GM18858 (cell line): ENCODE data around the gene GSDME.

Source experiments
- ATAC-seq: cut with Tn5 transposase; IDR thresholded peaks from one replicate; pipeline ENCODE4 v1.9.1; 2021; ENCODE audit not compliant: unreplicated experiment

The GSDME gene

DNA sequence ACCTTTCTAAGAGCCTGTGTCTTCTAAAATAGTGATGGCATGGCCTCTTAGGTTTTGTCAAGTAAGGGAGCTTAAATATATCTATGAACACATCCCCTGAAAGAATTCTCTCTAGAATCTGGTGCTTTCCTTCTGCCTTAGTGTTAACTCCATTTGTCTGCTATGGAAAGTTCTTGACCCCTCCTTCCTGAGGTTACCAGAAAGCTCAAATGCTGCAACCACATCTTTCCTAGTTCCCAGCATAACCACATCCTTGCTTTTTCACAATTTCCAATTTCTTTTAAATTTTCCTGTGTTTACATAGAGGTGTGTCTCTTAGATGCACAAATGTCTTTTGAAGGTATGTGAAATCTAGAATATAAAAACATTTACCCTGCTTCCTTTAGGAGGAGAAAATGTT is 16.4 kb upstream of the GSDME start:
- no peak for ATAC-seq

DNA sequence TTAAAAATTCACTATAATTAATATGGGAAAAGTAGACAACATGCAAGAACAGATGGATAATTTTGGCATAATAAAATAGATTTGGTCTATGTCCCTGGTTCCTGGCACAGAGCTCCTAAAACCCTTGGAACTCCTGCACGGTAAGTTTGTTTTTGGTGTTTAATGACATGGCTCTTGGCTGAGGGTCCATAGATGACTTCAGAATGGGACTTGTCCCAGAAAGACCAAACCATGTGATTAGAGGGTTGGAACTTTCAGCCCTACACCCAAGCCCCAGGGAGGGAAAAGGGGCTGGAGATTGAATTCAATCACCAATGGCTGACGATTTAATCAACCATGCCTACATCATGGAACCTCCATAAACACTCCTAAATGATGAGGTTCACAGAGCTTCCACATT is 12.6 kb upstream of the GSDME start:
- ATAC-seq, result no peak

GRCh38 chr7:24769014-24769830 is 12.0 kb upstream of the GSDME start:
- no peak for ATAC-seq

- no peak for ATAC-seq
Measured at GRCh38 chr7:24767878-24768569, 10.8 kb upstream of the GSDME start.

- ATAC-seq, result no peak
Measured at GRCh38 chr7:24764972-24765744, 7.9 kb upstream of the GSDME start.

GRCh38 chr7:24764011-24764410 is 6.7 kb upstream of the GSDME start:
- ATAC-seq, result no peak

DNA sequence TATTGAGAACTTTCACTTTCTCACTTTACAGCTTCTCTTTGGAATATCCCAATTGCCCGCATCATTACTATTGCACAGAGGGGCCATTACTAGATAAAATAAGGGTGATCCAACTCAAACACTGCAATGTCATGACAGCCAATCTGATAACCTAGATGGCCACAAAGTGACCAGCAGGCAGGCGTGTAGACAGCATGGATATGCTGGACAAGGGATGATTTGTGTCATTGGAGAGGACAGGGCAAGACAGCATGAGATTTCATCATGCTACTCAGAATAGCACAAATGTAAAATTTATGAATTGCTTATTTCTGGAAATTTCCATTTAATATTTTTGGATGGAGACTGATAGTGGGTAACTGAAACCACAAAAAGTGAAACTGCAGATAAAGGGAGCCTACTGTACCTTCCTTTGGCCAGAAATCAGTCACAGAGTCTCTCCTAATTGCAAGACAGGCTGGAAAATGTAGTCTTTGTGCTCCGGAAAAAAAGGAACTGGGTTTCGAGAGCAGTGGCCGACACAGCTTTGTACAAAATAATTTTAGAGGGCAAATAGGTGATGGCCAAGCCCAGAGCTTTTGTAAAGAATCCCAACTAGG is 6.1 kb upstream of the GSDME start:
- ATAC-seq, result no peak

- no peak for ATAC-seq
Measured at GRCh38 chr7:24762771-24763170, 5.5 kb upstream of the GSDME start.

GRCh38 chr7:24760968-24761367 is 3.7 kb upstream of the GSDME start:
- no peak for ATAC-seq

DNA sequence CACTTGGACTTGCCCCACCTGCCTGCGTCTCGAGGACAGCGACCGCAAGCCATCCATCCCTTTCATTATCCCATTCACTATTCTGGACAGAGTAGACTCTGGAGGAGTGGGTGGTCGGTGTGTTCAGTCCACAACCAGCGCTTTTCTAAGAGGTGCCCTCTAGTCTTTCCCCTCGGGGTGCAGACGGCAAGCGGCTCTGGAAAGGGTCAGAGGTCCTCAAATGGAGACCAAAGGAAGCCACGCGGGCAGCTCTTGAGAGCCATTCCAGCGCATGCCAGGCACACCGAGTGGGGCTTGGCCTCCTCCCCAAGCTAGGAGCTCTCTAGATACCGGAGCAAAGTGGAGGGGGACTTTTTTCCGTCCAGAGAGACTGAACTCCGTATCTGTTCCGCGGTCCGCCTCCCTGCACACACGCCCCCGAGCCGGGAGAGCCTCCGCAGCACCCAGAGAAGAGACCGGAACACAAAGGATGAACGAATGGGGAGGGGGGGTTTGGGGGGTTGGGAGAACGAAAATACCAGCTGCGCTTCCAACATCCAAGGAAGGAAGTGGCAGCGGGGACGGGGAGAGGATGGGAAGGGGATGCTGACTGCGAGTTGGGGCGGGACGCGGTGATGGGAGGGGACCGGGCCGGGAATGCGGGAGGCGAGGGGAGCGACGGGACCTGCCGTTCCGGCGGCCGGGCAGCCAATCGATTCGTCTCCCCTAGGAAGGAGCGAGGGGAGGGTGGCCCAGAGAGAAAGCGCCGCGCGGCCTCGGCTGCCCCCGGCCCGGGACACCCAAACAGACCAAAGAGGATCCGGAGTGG is 515 bp downstream of the GSDME start:
- ATAC-seq, result no peak

DNA sequence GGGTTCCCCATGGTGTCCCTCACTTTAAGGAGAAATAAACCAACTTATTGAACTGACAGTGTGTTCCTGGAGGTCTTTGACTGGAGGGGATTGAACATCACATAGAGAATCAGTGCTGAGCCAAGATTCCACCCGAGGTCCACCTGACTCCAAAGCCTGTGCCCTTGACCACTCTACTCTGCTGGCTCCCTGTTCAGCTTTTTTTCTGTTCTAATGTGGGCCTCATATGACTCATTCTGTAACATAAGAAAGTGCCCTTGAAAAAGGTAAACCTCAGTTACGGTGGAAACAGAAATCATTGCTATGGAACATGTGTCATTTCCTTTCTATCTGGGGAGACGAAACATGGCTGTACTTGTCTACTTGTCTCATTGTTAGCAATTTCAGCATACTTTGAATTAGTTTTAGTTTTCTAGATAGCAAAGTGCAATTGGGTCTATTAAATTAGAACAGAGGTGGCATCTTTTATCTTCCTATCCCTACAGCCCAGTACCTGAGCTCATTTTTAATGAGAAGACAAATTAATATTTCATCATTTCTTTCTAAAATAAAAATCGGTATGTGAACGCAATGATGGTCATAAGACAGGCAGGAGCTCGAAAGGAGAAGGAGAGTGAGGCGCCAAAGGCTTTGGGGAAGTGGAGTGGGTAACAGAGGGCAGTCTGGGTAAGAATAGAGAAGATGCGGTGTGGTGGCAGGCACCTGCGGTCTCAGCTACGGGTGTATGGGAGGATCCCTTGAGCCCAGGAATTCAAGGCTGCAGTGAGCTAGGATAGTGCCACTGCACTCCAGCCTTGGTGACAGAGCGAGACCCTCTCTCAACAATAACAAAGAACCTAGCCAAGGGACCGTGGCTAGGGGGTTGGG is 1.5 kb downstream of the GSDME start:
- peak; percentile 67 for ATAC-seq

GRCh38 chr7:24754906-24755506 is 2.3 kb downstream of the GSDME start:
- ATAC-seq, result no peak

DNA sequence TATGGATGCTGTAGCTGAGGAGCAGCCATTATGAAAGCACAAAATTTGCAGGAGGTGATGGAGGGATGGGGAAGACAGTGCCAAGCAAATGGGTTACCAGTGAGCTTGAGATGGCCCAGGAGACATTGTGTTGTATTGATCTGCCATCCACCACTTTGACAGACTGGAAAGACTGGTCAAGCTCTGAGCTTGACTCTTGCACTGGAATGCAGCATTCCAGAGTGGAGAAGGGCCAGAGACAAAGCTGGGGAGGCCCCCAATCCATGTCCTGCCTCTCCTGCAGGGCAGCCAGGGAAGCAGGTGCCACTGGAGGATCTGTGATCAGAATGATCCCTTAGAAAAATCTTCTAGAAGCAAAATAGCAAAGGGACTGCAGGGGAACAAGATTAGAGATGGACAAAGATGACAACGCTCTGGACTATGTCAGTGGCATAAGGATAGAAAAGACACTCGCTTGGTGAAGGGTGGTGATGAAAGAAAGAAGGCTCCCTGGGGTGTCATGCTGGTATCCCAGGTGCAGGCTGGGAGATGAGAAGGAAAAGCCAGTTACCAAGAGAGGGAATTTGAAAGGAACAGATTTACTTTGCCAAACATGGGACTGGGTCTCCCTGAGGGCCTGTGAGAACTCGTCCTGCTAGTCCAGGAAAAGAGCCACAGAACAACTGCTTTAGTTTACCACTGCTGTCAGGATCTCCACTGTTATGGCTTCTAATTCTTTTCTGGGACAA is 5.0 kb downstream of the GSDME start:
- no peak for ATAC-seq

DNA sequence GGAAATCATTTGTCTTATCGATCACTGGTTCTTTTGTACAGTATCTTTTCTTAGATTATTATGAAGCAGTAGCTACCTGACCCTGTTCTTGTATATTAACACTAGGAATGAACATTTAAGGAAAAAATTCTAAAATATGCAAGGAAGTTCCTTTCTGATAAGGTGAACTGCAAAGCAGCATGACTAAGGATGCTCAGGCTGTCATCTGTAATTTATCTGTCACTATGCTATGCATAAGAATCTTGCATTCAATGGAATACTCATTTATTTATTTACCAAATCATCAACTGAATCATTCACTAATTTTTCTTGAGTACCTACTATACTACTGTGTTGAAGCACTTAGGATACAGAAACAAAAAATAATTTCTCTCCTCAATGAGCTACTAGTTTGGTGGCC is 5.8 kb downstream of the GSDME start:
- no peak for ATAC-seq

GRCh38 chr7:24750441-24751055 is 6.7 kb downstream of the GSDME start:
- ATAC-seq, result no peak

GRCh38 chr7:24748521-24748920 is 8.7 kb downstream of the GSDME start:
- ATAC-seq, result no peak

DNA sequence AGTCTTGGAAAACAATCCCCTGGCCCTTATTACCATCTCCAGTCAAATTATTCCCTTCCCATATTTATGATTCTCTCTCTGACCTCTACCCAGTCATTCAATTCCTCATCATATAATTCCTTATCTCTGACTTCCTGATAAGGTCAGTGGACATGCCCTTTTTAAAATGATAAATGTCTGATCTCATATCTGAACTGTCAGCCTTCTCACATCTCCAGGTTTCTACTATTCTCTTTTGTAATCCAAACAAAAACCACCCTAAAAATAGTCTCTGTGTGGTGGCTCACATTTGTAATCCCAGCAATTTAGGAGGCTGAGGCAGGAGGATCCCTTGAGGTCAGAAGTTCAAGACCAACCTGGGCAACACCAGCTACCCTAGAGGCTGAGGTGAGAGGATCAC is 11.9 kb downstream of the GSDME start:
- ATAC-seq, result no peak

- no peak for ATAC-seq
Measured at GRCh38 chr7:24743471-24743870, 13.8 kb downstream of the GSDME start.
